Measurements from ENCODE around the gene NUAK1.

Gene NUAK1

GRCh38 chr12:106051853-106052531 is 86.8 kb downstream of the NUAK1 start:
- DNase-seq = peak; percentile 68

DNA sequence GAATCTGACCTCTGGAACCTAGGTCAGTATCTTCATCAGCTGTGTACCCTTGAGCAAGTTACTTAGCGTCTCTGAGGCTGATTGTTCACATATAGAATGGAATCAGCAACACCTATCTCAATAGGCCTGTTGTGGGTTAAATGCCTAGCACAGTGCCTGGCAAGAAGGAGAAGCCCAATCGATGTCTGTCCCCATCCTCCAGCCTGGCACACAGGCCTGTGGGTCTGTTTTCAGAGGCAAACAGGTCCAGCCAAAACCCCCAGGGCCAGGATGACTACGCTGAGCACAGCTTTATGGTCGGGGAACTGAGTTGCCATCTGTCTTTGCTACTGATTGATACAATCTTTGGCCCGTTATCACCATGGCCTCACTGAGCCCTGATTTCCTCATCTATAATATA is 89.2 kb downstream of the NUAK1 start:
- no peak for DNase-seq

DNA sequence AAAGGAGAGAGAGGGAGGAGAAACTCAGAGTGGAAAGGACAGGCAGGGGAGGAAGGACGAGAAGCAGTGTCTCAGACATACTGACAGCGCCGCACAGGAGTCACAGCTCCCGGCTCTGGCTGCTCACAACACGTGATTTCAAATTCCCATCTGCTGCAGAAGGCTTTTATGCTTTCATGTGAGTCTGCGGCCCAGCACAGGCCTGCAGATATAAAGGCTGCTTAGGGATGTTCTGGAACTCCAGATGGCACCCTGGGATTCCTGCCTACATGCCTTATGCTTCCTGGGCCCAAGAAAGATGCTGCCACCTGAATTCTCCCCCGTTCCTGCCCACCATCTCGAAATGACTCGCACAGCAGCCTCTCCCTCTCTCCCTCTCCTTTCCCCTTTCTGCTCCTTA is 89.6 kb downstream of the NUAK1 start:
- DNase-seq = no peak

DNA sequence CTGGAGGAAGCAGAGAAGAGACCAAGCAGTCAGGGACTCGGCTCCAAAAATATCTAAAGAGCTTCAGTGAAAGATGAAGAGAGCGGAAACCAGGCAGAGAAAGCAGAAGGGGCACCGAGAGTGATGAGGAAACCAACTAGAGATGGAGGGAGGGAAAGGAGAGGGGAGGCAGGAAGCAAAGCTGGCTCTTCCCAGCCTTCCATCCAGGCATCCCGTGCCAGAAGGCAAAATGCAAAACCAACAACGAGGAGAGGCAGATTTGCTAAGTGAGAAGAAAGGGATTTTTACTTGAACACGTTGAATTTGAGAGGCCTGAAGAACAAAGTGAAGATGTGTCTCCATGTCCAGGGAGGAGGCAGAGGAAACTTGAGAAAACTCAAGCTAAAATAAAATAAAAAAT is 90.1 kb downstream of the NUAK1 start:
- no peak for DNase-seq

DNA sequence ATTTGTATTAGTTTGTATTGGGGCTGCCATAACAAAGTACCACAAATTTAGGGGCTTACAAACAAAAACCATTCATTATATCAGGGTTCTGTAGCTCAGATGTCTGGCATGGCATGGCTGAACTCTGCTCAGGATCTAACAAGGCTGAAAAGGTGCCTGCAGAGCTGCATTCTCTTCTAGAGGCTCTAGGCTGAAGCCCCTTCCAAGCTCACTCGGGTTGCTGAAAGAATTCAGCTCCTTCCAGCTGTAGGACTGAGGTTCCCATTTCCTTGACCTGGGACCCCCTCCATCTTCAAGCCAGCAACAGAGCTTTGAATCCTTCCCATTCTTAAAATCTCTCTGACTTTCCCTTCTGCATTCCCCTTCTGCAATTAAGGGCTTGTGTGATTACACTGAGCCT is 90.7 kb downstream of the NUAK1 start:
- no peak for DNase-seq

- no peak for DNase-seq
These were observed 91.8 kb downstream of the NUAK1 start for GRCh38 chr12:106046947-106047346.

DNA sequence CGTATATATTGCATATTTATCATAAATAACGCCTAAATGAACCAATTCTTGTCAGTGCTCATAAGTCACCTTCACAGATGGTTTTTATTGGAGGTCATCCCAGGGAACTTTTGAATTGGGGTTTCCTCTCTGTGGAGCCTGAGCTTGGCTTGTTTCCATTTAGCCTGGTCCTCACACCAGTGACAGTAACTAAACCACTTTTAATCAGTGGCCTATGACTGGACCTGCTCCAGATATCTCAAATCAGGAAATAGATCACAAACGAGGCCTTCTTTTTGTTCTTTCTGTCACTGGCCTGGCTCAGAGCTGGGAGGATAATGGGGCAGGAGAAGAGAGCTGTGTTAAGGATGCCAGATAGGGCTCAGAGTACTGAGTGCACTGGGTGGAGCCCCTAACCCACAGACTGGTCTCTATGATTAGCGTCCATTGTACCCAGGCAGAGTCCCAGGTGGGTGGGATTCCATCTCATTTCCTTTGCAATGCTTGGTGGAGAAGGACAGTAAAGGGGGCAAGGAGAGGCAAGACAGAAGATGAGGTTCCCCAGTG is 92.4 kb downstream of the NUAK1 start:
- DNase-seq = no peak

GRCh38 chr12:106045251-106045674 is 93.5 kb downstream of the NUAK1 start:
- peak; percentile 20 for DNase-seq

DNA sequence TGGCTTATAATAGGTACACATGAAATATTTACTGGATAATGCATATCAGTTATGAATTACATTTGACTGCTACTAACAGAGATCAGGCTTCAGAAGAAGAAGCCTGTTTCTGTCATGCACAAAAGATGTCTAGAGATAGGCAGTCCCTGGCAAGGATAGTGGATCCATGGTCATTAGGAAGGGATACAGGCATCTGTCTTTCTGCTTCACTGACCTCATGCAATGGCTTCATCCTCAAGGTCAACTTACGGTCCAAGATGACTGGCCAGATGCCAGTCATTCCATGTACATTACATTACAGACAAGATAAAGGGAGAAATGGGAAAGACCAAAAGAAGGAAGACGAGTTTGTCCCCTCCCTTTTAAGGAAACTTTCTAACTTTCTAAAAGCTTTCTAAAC is 94.0 kb downstream of the NUAK1 start:
- DNase-seq = peak; percentile 80

- no peak for DNase-seq
These were observed 96.7 kb downstream of the NUAK1 start for GRCh38 chr12:106042037-106042436.

GRCh38 chr12:106040521-106040920 is 98.2 kb downstream of the NUAK1 start:
- no peak for DNase-seq

DNA sequence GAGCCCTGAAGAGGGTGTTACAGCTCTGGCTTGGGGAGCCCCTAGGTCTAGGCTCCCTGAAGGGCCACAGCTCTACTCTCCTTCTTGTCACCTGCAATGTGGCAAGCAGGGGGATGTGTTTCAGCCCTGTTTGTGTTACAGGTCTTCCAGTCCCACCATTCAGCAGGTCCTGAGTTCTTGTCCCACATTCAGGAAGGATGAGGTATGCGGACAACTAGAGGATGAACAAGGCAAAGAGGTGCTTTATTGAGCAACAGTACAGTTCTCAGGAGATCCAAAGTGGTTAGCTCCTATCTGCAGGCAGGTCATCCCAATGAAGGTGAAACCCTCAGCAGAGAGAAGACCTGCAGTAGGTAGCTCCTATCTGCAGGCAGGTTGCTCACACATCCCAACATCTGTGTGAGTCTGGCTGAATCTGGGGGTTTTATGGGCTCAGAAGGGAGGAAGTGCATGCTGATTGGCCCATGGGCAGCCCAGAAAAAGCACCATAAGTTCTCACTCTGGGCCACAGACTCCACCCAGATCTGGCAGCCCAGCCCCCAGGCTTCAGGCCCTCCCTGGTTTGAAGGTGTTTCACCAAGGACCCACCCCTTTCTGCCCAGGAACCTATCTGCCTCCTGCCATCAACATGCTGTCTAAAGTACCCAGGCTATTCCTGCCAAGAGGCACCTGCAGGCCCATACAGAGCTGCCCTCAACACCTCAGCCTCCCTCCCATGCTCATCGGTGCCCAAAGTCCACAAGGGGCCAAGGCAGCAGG is 98.9 kb downstream of the NUAK1 start:
- no peak for DNase-seq

DNA sequence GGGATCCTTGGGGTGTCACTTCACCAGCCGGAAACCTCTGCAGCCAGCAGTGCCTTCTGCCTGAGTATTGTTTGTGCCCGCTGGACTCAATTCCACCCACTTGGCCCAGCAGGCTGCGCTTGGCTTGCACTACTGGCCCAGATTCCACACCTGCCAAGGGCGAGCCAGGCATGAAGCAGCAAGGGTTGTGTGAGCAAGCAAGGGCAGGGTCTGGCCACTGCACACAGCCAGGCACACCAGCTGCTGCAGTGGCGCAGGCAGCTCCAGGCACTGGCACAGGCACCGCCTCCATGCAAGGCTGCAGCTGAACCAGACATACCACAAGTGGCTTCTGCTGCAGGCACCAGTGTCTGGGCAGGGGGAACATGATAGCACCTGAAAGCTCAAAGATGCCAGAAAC is 99.5 kb downstream of the NUAK1 start:
- no peak for DNase-seq

- no peak for DNase-seq
These were observed 101.0 kb downstream of the NUAK1 start for GRCh38 chr12:106037524-106038298.

GRCh38 chr12:106035421-106035820 is 103.3 kb downstream of the NUAK1 start:
- no peak for DNase-seq

DNA sequence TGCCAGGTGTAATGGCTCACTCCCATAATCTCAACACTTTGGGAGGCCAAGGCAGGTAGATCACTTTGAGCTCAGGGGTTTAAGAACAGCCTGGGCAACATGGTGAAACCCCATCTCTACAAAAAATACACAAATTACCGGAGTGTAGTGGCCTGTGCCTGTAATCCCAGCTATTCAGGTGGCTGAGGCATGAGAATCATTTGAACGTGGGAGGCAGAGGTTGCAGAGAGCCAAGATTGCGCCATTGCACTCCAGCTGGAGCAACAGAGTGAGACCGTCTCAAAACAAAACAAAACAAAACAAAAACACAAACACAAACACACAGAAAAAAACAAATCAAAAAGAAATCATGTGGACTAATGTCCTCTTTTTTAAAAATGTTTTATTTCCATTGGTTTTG is 104.4 kb downstream of the NUAK1 start:
- no peak for DNase-seq

GRCh38 chr12:106033161-106033675 is 105.5 kb downstream of the NUAK1 start:
- DNase-seq = no peak

GRCh38 chr12:106032623-106032925 is 106.2 kb downstream of the NUAK1 start:
- DNase-seq = no peak

DNA sequence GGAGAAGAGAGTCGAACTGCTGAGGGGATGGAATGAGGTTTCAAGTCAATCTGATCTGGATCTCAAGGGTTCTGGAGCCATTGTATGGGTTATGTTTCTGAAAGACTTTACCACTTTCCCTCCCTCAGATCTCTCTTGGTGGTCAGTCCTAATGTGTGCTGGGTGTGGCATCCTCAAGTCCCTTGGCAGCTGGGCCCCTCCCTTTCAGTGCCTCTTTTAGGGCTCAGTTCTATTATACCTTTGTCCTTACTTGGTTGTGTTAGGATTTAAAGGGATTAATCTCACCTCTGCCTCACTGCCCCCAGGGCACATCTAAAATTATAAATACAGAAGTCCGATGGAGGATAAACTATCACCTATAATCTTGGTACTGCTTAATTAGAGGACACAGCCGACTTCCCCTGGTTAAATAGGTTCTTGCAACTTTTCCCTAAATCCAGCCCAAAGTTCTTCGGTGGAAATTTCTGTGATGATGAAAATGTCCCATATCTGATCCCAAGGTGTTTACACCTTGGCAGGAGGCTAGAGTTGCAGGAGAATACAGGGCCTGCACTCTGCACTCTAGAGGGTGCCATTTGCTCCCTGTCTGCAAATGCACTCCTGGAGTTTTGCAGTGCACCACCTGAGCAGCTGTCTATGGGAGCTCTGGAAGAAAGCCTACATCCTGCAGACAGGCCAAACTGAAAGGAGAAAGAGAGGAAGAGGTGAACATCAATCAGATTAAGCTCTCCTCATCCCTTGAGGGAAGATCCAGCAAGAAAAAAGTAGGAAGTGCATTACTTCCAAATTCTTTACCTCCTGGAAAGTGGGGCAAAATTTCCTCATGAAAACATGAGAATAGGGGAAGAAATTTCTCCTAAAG is 106.8 kb downstream of the NUAK1 start:
- DNase-seq = no peak

DNA sequence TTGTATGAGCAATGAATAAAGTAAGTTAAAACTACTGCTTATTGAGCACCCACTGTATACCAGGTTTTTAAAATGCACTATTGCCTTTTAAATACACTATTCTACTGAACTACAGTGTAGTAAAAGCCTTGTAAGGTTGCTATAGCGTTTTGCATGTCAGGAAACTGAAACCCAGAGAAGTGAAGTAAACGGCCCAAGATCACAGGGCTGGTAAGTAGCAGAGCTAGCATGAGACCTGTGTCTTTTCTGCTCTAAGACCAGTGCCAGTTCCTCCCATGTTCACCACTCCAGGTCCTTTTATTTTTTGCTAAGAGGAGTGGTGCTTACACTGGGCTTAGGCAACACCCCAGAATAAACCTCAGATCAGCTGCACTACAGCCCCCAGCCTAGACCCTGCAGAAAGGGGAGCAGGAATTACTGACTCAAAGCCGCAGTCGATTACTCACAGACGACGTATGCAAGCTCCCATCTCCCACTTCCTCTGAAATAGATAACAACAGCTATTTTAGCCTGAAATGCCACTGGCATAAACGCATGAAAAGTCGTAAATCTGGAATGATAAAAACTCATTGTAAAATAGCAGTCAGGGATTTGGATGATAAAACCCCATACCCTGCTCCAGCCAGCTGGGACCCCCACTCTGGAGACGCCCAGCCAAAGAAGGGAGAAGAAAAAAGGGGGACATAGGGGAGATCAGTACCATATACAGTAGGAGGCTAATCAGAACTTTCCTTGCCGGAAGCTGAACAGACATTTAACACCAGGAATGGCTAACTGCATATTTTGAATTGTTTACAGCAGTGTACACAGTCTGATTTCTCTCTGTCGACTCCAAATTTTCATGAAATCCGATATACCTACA is 108.3 kb downstream of the NUAK1 start:
- peak; percentile 96 for DNase-seq

DNA sequence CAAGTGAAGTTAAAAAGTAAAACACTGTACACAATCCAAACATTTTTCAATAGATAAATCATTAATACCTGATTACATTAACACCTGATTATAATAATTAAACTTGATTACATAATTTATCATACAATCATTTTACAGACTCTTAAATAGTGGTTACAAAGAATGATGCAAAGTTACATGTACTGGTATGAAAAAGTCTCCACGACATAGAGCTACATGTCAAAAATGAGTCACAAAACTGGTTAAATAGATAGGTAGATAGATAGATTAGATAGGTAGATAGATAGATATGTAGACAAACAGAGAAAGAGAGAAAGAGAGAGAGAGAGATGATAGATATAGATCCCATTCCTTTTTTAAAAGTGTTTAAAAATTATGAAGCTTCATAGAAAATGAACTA is 109.2 kb downstream of the NUAK1 start:
- DNase-seq = no peak

- DNase-seq = no peak
These were observed 110.8 kb downstream of the NUAK1 start for GRCh38 chr12:106027911-106028310.
